Right lobe of liver (tissue), 4 donors: ENCODE results near the gene PATZ1.

Experiments
- POLR2A ChIP-seq: fragments of 450-650 bp; IDR thresholded peaks from one replicate; pipeline ENCODE4 v1.6.1; 2017; ENCODE audit warnings: antibody characterized with exemption, mild to moderate bottlenecking
- TF ChIP-seq, protein P1 (sequence below), 4 donors: fragments of 200-600 bp in 3 of 4; fragments of 450-650 bp in 1 of 4; IDR thresholded peaks; one replicate each; pipeline versions ENCODE4 v1.5.1 to v1.8.0; 2016 to 2022; ENCODE audit warnings: antibody characterized with exemption in 4 of 4, mild to moderate bottlenecking in 2 of 4
- donor health status: DM: no; HTN: no; CAD: no.
- donor health status: DM: no; HTN: no; CAD: no.
- donor health status: DM: no; HTN: yes; CAD: no.

DNA sequence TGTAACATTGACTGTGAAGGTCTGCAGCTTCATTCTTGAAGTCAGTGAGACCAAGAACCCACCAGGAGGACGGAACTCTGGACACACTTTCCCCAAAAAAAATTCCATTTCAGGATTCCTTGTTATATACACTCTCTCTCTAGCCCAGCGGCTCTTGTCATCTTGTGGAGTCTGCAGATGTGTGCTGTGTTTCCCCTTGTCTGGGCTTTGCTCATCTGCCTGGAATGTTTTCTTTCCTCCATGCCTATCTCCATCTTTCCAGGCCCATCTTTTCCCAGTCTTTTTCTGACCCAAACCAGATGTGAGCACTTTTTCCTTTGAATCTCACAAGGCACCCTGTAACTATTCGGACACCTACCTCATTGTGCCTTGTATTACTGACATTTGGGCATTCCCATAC, 48.2 kb upstream of the PATZ1 start:
- TF ChIP-seq, protein P1, sequence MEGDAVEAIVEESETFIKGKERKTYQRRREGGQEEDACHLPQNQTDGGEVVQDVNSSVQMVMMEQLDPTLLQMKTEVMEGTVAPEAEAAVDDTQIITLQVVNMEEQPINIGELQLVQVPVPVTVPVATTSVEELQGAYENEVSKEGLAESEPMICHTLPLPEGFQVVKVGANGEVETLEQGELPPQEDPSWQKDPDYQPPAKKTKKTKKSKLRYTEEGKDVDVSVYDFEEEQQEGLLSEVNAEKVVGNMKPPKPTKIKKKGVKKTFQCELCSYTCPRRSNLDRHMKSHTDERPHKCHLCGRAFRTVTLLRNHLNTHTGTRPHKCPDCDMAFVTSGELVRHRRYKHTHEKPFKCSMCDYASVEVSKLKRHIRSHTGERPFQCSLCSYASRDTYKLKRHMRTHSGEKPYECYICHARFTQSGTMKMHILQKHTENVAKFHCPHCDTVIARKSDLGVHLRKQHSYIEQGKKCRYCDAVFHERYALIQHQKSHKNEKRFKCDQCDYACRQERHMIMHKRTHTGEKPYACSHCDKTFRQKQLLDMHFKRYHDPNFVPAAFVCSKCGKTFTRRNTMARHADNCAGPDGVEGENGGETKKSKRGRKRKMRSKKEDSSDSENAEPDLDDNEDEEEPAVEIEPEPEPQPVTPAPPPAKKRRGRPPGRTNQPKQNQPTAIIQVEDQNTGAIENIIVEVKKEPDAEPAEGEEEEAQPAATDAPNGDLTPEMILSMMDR (IDR thresholded peaks at IDR 0.05) = no peak
- no peak for TF ChIP-seq POLR2A
